IMR-90 (cell line): ENCODE measurements around the gene GLRX3. TPM values are rescaled to one million over a fixed set of nuclear protein-coding genes. Genes with fewer than 3 reads are reported as not detected.

Experiments used
- ATAC-seq: fragments of 200-7000 bp; cut with Tn5 transposase; 2 replicates; pipeline ENCODE4 v1.9.1; 2020; ENCODE audit warnings: low read depth, mild to moderate bottlenecking, moderate library complexity
- BruUV-seq: library from RNA; stranded (reverse); fragments of 400-500 nt; replicated peaks from 2 replicates; lab custom pipeline; 2021; lab: Mats Ljungman, UMichigan
- CTCF ChIA-PET: fragments of 300-600 bp; formaldehyde crosslinking; extraction: SDS; loops from one replicate; lab custom pipeline; 2021; ENCODE audit warnings: antibody characterized with exemption; lab: Yijun Ruan, JAX
- POLR2A ChIA-PET: fragments of 300-600 bp; sonication (Branson Sonifier 250); formaldehyde crosslinking; loops from one replicate; lab custom pipeline; 2022; ENCODE audit warnings: antibody characterized with exemption; ENCODE audit not compliant: unreplicated experiment; lab: Charles Lee
- DNase-seq: peaks from one replicate; pipeline ENCODE4 v3.0.0; 2013
- H2AFZ ChIP-seq: replicated peaks from 2 replicates; pipeline ENCODE3; 2013; ENCODE audit warnings: low read length, mild to moderate bottlenecking; ENCODE audit not compliant: poor library complexity
- H2AK5ac ChIP-seq: 2 replicates; pipeline ENCODE4 v1.6.1; 2013; ENCODE audit warnings: low read depth, low read length, inconsistent platforms
- H2AK9ac ChIP-seq: replicated peaks from 2 replicates; pipeline ENCODE3; 2013; ENCODE audit warnings: mild to moderate bottlenecking, low read depth, low read length, moderate library complexity; ENCODE audit not compliant: poor library complexity
- H2BK120ac ChIP-seq: 2 replicates; pipeline ENCODE4 v1.6.1; 2013; ENCODE audit warnings: low read depth, low read length, inconsistent platforms
- H2BK15ac ChIP-seq: 3 replicates; pipeline ENCODE4 v1.6.1; 2013; ENCODE audit warnings: low read depth, low read length, inconsistent platforms
- H2BK20ac ChIP-seq: 2 replicates; pipeline ENCODE4 v1.6.1; 2013; ENCODE audit warnings: low read depth, mild to moderate bottlenecking, inconsistent platforms, low read length, moderate library complexity
- H2BK5ac ChIP-seq: 2 replicates; pipeline ENCODE4 v1.6.1; 2013; ENCODE audit warnings: mild to moderate bottlenecking, low read depth, low read length, inconsistent platforms; ENCODE audit not compliant: poor library complexity, severe bottlenecking
- H3K14ac ChIP-seq: replicated peaks from 2 replicates; pipeline ENCODE4 v1.6.1; 2013; ENCODE audit warnings: low read depth, low read length, inconsistent platforms
- H3K18ac ChIP-seq: 2 replicates; pipeline ENCODE4 v1.6.1; 2013; ENCODE audit warnings: low read depth, low read length, control low read depth
- H3K23ac ChIP-seq: 2 replicates; pipeline ENCODE4 v1.6.1; 2013; ENCODE audit warnings: low read depth, low read length, inconsistent platforms
- H3K27ac ChIP-seq: 2 replicates; pipeline ENCODE4 v1.5.1; 2013; ENCODE audit warnings: mild to moderate bottlenecking, control low read depth, low read length; ENCODE audit not compliant: insufficient read depth
- H3K27me3 ChIP-seq: 2 replicates; pipeline ENCODE4 v1.6.1; 2013; ENCODE audit warnings: low read length; ENCODE audit not compliant: control insufficient read depth, insufficient read depth
- H3K36me3 ChIP-seq: 2 replicates; pipeline ENCODE4 v1.6.1; 2013; ENCODE audit warnings: low read length, mixed read lengths; ENCODE audit not compliant: control insufficient read depth, insufficient read depth
- H3K4ac ChIP-seq: 2 replicates; pipeline ENCODE4 v1.6.1; 2013; ENCODE audit warnings: low read depth, low read length, inconsistent platforms
- H3K4me1 ChIP-seq: 2 replicates; pipeline ENCODE4 v1.6.1; 2013; ENCODE audit warnings: low read length, mixed read lengths; ENCODE audit not compliant: control insufficient read depth, insufficient read depth
- H3K4me2 ChIP-seq: 2 replicates; pipeline ENCODE4 v1.6.1; 2013; ENCODE audit warnings: low read depth, mild to moderate bottlenecking, control low read depth, low read length, moderate library complexity
- H3K4me3 ChIP-seq: 2 replicates; pipeline ENCODE4 v1.5.1; 2013; ENCODE audit warnings: low read depth, mild to moderate bottlenecking, control low read depth, low read length, moderate library complexity; ENCODE audit not compliant: insufficient read depth
- H3K56ac ChIP-seq: 2 replicates; pipeline ENCODE4 v1.6.1; 2013; ENCODE audit warnings: low read length, inconsistent platforms; ENCODE audit not compliant: insufficient read depth; ENCODE audit errors: extremely low read depth
- H3K79me1 ChIP-seq, 2 experiments: 2 replicates each; pipeline ENCODE4 v1.6.1; 2013; ENCODE audit warnings: low read length in 2 of 2, inconsistent platforms in 1 of 2, low read depth in 1 of 2
- H3K9ac ChIP-seq: 2 replicates; pipeline ENCODE4 v1.6.1; 2013; ENCODE audit warnings: low read depth, low read length, control low read depth
- H3K9me1 ChIP-seq: 2 replicates; pipeline ENCODE4 v1.6.1; 2013; ENCODE audit warnings: low read length, inconsistent platforms; ENCODE audit not compliant: insufficient read depth
- H3K9me3 ChIP-seq: 2 replicates; pipeline ENCODE4 v1.6.1; 2013; ENCODE audit warnings: low read length; ENCODE audit not compliant: control insufficient read depth, insufficient read depth
- H4K20me1 ChIP-seq: 2 replicates; pipeline ENCODE4 v1.6.1; 2013; ENCODE audit warnings: low read length, inconsistent platforms; ENCODE audit not compliant: insufficient read depth
- H4K5ac ChIP-seq: 2 replicates; pipeline ENCODE4 v1.6.1; 2013; ENCODE audit warnings: mild to moderate bottlenecking, low read depth, low read length, control low read depth
- H4K8ac ChIP-seq, 2 experiments: 2 replicates each; pipeline ENCODE4 v1.6.1; 2013; ENCODE audit warnings: low read depth in 2 of 2, low read length in 2 of 2, control low read depth in 1 of 2, inconsistent platforms in 1 of 2
- H4K91ac ChIP-seq: 2 replicates; pipeline ENCODE4 v1.6.1; 2013; ENCODE audit warnings: low read depth, low read length, inconsistent platforms; ENCODE audit not compliant: insufficient read depth
- BHLHE40 ChIP-seq: fragments of 150-350 bp; IDR thresholded peaks from 2 replicates; pipeline ENCODE4 v1.6.1; 2016; ENCODE audit warnings: mild to moderate bottlenecking, low read depth, low read length
- MXI1 ChIP-seq: IDR thresholded peaks from 2 replicates; pipeline ENCODE4 v1.6.1; 2012; ENCODE audit warnings: low read depth, mild to moderate bottlenecking, low read length, moderate library complexity, borderline replicate concordance
- RAD21 ChIP-seq: IDR thresholded peaks from 2 replicates; pipeline ENCODE4 v1.6.1; 2012; ENCODE audit warnings: low read length, improper control_type of control experiment
- WGBS, 2 experiments: methylation state at CpG; one replicate each; pipeline versions ENCODE4 v1.1.5 to v1.1.7; 2013; ENCODE audit warnings: missing lambda C conversion rate in 2 of 2; ENCODE audit not compliant: insufficient read length in 1 of 2; ENCODE audit errors: extremely low coverage in 2 of 2; 5-methylcytosine and 5-hydroxymethylcytosine counted together
- dilution Hi-C: fragments of 300-500 bp; cut with HindIII; formaldehyde crosslinking; loops from one replicate; pipeline ENCODE4 v1.14.3; 2018; ENCODE audit warnings: low sequenced_read_pairs; ENCODE audit not compliant: unreplicated experiment
- in situ Hi-C: fragments of 300-500 bp; cut with MboI; formaldehyde crosslinking; loops from 3 replicates; pipeline ENCODE4 v1.14.3; 2019; ENCODE audit warnings: low sequenced_read_pairs, inconsistent platforms, mixed read lengths
- intact Hi-C: fragments of 100-400 bp; cut with micrococcal nuclease; formaldehyde crosslinking; loops from 2 replicates; pipeline ENCODE4 v1.10.0; 2022
- polyA plus RNA-seq, 3 experiments: library from polyadenylated mRNA; depleted of rRNA; stranded (reverse); fragments of >200 nt; gene quantifications; 2 replicates each; pipeline ENCODE4 v1.2.3, GENCODE V29; 2012; ENCODE audit warnings: low replicate concordance in 1 of 3
- total RNA-seq: library from RNA; depleted of rRNA; stranded (reverse); fragments of >200 nt; gene quantifications from 2 replicates; pipeline ENCODE4 v1.2.3, GENCODE V29; 2012

The GLRX3 gene
- total and polyA plus RNA-seq, 2 of the 4 experiments (the other 2 are of a cell fraction): 78.7 to 81.7 TPM

- peaks cover 37% of the 10 kb centered on the region for H4K20me1 ChIP-seq
- intact Hi-C loops: no loop called here
These were observed 878 bp downstream of the GLRX3 start for GRCh38 chr10:130137090-130137448.

More at GRCh38 chr10:130137090-130137448, 878 bp downstream of the GLRX3 start:
- Histone ChIP-seq H3K18ac (no peak overlapping the region), H3K27ac (peak overlapping the region; percentile 64), H3K14ac (peak overlapping the region; percentile 55; the same call in 1 of the 2 replicates), H2BK5ac (peak overlapping the region; percentile 9), H2BK20ac (no peak overlapping the region), H2AFZ (peak overlapping the region; percentile 91), H4K91ac (no peak overlapping the region), H3K23ac (peak overlapping the region; percentile 69; the same call in 1 of the 2 replicates), H3K9ac (peak overlapping the region; percentile 87), H3K9me3 (no peaks in the 10 kb centered on the region), H3K4me3 (peak overlapping the region; percentile 80), H2BK15ac (no peak overlapping the region), H3K79me1 (peaks cover 10 to 28% of the 10 kb centered on the region in 2 experiments; a peak in 3 of 4 replicates), H3K27me3 (no peaks in the 10 kb centered on the region), H2BK120ac (no peak overlapping the region), H3K9me1 (peaks cover 11% of the 10 kb centered on the region; the same call in 1 of the 2 replicates), H3K4ac (peak overlapping the region; percentile 36), H2AK9ac (peak overlapping the region; percentile 79), H4K8ac (no peak overlapping the region), H3K4me1 (peaks cover 17% of the 10 kb centered on the region), H3K56ac (no peak overlapping the region), H4K5ac (no peak overlapping the region), H3K4me2 (peak overlapping the region; percentile 93), H2AK5ac (peak overlapping the region; percentile 45; the same call in 1 of the 2 replicates), H3K36me3 (peaks cover 2% of the 10 kb centered on the region; the same call in 1 of the 2 replicates)
- POLR2A ChIA-PET: no interaction called here
- TF ChIP-seq BHLHE40: peak; percentile 80
- peak; percentile 92 for TF ChIP-seq MXI1
- no peak for TF ChIP-seq RAD21
- no CpG with 5 or more reads among the region's 10 CpGs for WGBS, 2 experiments
- in situ Hi-C loops: no loop called here
- BruUV-seq: no TSS peak
- DNase-seq (peak; percentile 48), ATAC-seq (peak; percentile 1)
- CTCF ChIA-PET: no interaction called here
- dilution Hi-C loops: no loop called here
